ENCODE results near the gene GSN.

Gene GSN

GRCh38 chr9:121239071-121239470 is 28.9 kb upstream of the GSN start:
- Histone ChIP-seq H2AFZ (ENCODE audit: low read length) (no peak overlapping the region), H3K4me1 (ENCODE audit: insufficient read depth, low read length, poor library complexity, severe bottlenecking) (no peaks in the 10 kb centered on the region), H3K9me3 (ENCODE audit: insufficient read depth, low read depth, low read length) (no peaks in the 10 kb centered on the region), H3K4me3 (ENCODE audit: low read length, poor library complexity, severe bottlenecking) (no peak overlapping the region), H3F3A (ENCODE audit: low read depth) (no peaks in the 10 kb centered on the region), H3K27me3 (ENCODE audit: insufficient read depth, low read length, poor library complexity, severe bottlenecking) (no peaks in the 10 kb centered on the region), H3K9ac (ENCODE audit: low read depth, low read length, poor library complexity, severe bottlenecking) (no peak overlapping the region), H4K20me1 (ENCODE audit: insufficient read depth, low read length, poor library complexity, severe bottlenecking) (no peaks in the 10 kb centered on the region), H3K4me2 (ENCODE audit: low read depth, low read length, poor library complexity, severe bottlenecking) (no peak overlapping the region), H3K36me3 (ENCODE audit: insufficient read depth, low read length) (no peaks in the 10 kb centered on the region), H3K79me2 (ENCODE audit: insufficient read depth, low read length) (no peaks in the 10 kb centered on the region), H3K9me2 (replicated peaks; ENCODE audit: low read depth, low read length) (no peaks in the 10 kb centered on the region)
- TF ChIP-seq, protein P1, sequence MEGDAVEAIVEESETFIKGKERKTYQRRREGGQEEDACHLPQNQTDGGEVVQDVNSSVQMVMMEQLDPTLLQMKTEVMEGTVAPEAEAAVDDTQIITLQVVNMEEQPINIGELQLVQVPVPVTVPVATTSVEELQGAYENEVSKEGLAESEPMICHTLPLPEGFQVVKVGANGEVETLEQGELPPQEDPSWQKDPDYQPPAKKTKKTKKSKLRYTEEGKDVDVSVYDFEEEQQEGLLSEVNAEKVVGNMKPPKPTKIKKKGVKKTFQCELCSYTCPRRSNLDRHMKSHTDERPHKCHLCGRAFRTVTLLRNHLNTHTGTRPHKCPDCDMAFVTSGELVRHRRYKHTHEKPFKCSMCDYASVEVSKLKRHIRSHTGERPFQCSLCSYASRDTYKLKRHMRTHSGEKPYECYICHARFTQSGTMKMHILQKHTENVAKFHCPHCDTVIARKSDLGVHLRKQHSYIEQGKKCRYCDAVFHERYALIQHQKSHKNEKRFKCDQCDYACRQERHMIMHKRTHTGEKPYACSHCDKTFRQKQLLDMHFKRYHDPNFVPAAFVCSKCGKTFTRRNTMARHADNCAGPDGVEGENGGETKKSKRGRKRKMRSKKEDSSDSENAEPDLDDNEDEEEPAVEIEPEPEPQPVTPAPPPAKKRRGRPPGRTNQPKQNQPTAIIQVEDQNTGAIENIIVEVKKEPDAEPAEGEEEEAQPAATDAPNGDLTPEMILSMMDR (conservative IDR thresholded peaks at IDR 0.05; ENCODE audit: low read length): no peak
- no peak for TF ChIP-seq EZH2phosphoT487 (IDR thresholded peaks at IDR 0.05; ENCODE audit: borderline replicate concordance)

DNA sequence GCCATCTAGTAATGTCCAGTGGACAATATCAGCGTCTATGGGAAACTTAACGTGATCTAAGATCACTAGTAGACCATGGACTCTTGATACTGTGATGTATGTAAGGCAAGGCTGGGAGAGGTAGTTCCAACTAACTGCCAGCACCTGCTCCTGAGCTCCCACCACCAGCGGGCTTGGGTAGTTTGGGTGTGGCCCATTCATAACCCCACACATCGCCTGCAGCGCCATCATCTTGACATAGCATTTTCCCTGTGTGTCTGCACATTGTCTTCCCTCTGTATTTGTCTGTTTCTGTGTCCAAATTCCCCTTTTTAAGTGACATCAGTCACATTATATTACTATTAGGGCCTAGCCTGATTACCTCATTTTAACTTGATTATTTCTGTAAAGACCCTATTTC is 28.1 kb upstream of the GSN start:
- no peak overlapping the region for H3K4me3 ChIP-seq (ENCODE audit: low read length, poor library complexity, severe bottlenecking)
- H3K4me1 ChIP-seq (ENCODE audit: insufficient read depth, low read length, poor library complexity, severe bottlenecking): no peaks in the 10 kb centered on the region
- no peak overlapping the region for H2AFZ ChIP-seq (ENCODE audit: low read length)
- no peaks in the 10 kb centered on the region for H3F3A ChIP-seq (ENCODE audit: low read depth)
- TF ChIP-seq EZH2phosphoT487 (IDR thresholded peaks at IDR 0.05; ENCODE audit: borderline replicate concordance): no peak
- TF ChIP-seq, protein P1 (conservative IDR thresholded peaks at IDR 0.05; ENCODE audit: low read length): no peak
- H3K36me3 ChIP-seq (ENCODE audit: insufficient read depth, low read length): no peaks in the 10 kb centered on the region
- no peak overlapping the region for H3K4me2 ChIP-seq (ENCODE audit: low read depth, low read length, poor library complexity, severe bottlenecking)
- H4K20me1 ChIP-seq (ENCODE audit: insufficient read depth, low read length, poor library complexity, severe bottlenecking): no peaks in the 10 kb centered on the region
- no peak overlapping the region for H3K9ac ChIP-seq (ENCODE audit: low read depth, low read length, poor library complexity, severe bottlenecking)
- no peaks in the 10 kb centered on the region for H3K79me2 ChIP-seq (ENCODE audit: insufficient read depth, low read length)
- no peaks in the 10 kb centered on the region for H3K9me3 ChIP-seq (ENCODE audit: insufficient read depth, low read depth, low read length)
- no peaks in the 10 kb centered on the region for H3K27me3 ChIP-seq (ENCODE audit: insufficient read depth, low read length, poor library complexity, severe bottlenecking)
- no peaks in the 10 kb centered on the region for H3K9me2 ChIP-seq (replicated peaks; ENCODE audit: low read depth, low read length)

- Histone ChIP-seq H3F3A (ENCODE audit: low read depth) (no peaks in the 10 kb centered on the region), H3K4me1 (ENCODE audit: insufficient read depth, low read length, poor library complexity, severe bottlenecking) (no peaks in the 10 kb centered on the region), H3K36me3 (ENCODE audit: insufficient read depth, low read length) (no peaks in the 10 kb centered on the region), H3K4me2 (ENCODE audit: low read depth, low read length, poor library complexity, severe bottlenecking) (no peak overlapping the region), H3K4me3 (ENCODE audit: low read length, poor library complexity, severe bottlenecking) (no peak overlapping the region), H3K27me3 (ENCODE audit: insufficient read depth, low read length, poor library complexity, severe bottlenecking) (no peaks in the 10 kb centered on the region), H3K9ac (ENCODE audit: low read depth, low read length, poor library complexity, severe bottlenecking) (no peak overlapping the region), H3K9me3 (ENCODE audit: insufficient read depth, low read depth, low read length) (no peaks in the 10 kb centered on the region), H2AFZ (ENCODE audit: low read length) (no peak overlapping the region), H3K79me2 (ENCODE audit: insufficient read depth, low read length) (no peaks in the 10 kb centered on the region), H4K20me1 (ENCODE audit: insufficient read depth, low read length, poor library complexity, severe bottlenecking) (no peaks in the 10 kb centered on the region), H3K9me2 (replicated peaks; ENCODE audit: low read depth, low read length) (no peaks in the 10 kb centered on the region)
- TF ChIP-seq EZH2phosphoT487 (IDR thresholded peaks at IDR 0.05; ENCODE audit: borderline replicate concordance): no peak
- TF ChIP-seq, protein P1 (conservative IDR thresholded peaks at IDR 0.05; ENCODE audit: low read length): no peak
These were observed 27.4 kb upstream of the GSN start for GRCh38 chr9:121240472-121241135.
